Peyer's patch (tissue), 4 donors: ENCODE results near the gene TNIK. TPM values are rescaled to one million over a fixed set of nuclear protein-coding genes. Genes with fewer than 3 reads are reported as not detected.
"Not testable (repeated sequence)": the region's sequence is repeated elsewhere in the genome, so short reads cannot be mapped to it uniquely, and the experiment has no call there.

Experiments
- DNase-seq, 3 donors: peaks; one replicate each; pipeline ENCODE4 v3.0.0-alpha.2; 2017 to 2019
- H3K27ac ChIP-seq, 4 donors: fragments of 200-600 bp; sonication (generic); one replicate each; pipeline ENCODE4 v1.5.1; 2016 to 2019
- H3K27me3 ChIP-seq, 2 donors: fragments of 200-600 bp; sonication (generic); one replicate each; pipeline ENCODE4 v1.5.1; 2019
- H3K36me3 ChIP-seq, 3 donors: fragments of 200-600 bp; sonication (generic); one replicate each; pipeline ENCODE4 v1.5.1; 2016 to 2019
- H3K4me1 ChIP-seq, 4 donors: fragments of 200-600 bp; sonication (generic); one replicate each; pipeline ENCODE4 v1.5.1; 2016 to 2019
- H3K4me3 ChIP-seq, 4 donors: fragments of 200-600 bp; sonication (generic); 1 replicate in 3 of 4; 2 replicates in 1 of 4; pipeline ENCODE4 v1.5.1; 2016 to 2019; ENCODE audit warnings: mild to moderate bottlenecking in 1 of 4
- H3K9me3 ChIP-seq, 4 donors: fragments of 200-600 bp; sonication (generic); one replicate each; pipeline ENCODE4 v1.5.1; 2016 to 2019; ENCODE audit warnings: mild to moderate bottlenecking in 1 of 4
- POLR2A ChIP-seq, 2 donors: fragments of 450-650 bp; IDR thresholded peaks; one replicate each; pipeline ENCODE4 v1.5.1; 2017; ENCODE audit warnings: antibody characterized with exemption in 2 of 2, mild to moderate bottlenecking in 2 of 2, moderate library complexity in 2 of 2
- total RNA-seq, 4 donors: library from RNA; depleted of rRNA; stranded (reverse); fragments of >200 nt; gene quantifications; one replicate each; pipeline ENCODE4 v1.1.0, GENCODE V29; 2016
- TF ChIP-seq, protein P1 (sequence below), 6 experiments: fragments of 450-650 bp in 4 of 6; fragments of 200-600 bp in 2 of 6; sonication (generic) in 1 of 6; IDR thresholded peaks; one replicate each; pipeline ENCODE4 v1.5.1; 2017 to 2019; ENCODE audit warnings: antibody characterized with exemption in 6 of 6, mild to moderate bottlenecking in 3 of 6, moderate library complexity in 1 of 6

TNIK gene
- total RNA-seq, 4 donors from 2014 or later: 37.1 to 84.8 (median 74.4) TPM

DNA sequence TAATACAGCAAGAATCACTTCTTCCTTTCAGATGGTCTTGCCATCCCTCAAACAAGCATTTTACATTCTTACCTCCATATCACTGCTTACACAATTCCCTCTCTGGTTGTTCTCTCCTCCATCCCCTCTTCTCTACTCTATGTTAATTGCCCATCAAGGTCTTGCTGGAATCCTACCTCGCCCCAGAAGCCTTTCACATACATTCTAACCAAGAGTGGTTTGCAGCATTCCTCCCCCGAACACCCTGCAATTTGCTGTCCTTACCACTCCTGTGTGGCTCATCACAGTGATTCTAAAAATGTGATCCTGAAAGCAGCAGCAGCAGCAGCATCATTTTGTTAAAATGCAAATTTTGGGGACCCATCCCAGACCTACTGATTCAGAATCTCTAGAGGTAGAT, 30.6 kb downstream of the TNIK start:
- Histone ChIP-seq H3K4me1 (no peaks in the 10 kb centered on the region), H3K36me3 (no peaks in the 10 kb centered on the region), H3K9me3 (no peaks in the 10 kb centered on the region), H3K4me3 (no peak overlapping the region), H3K27me3 (no peaks in the 10 kb centered on the region), H3K27ac (no peak overlapping the region)
- TF ChIP-seq, protein P1, sequence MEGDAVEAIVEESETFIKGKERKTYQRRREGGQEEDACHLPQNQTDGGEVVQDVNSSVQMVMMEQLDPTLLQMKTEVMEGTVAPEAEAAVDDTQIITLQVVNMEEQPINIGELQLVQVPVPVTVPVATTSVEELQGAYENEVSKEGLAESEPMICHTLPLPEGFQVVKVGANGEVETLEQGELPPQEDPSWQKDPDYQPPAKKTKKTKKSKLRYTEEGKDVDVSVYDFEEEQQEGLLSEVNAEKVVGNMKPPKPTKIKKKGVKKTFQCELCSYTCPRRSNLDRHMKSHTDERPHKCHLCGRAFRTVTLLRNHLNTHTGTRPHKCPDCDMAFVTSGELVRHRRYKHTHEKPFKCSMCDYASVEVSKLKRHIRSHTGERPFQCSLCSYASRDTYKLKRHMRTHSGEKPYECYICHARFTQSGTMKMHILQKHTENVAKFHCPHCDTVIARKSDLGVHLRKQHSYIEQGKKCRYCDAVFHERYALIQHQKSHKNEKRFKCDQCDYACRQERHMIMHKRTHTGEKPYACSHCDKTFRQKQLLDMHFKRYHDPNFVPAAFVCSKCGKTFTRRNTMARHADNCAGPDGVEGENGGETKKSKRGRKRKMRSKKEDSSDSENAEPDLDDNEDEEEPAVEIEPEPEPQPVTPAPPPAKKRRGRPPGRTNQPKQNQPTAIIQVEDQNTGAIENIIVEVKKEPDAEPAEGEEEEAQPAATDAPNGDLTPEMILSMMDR (IDR thresholded peaks at IDR 0.05): no peak
- TF ChIP-seq POLR2A (IDR thresholded peaks at IDR 0.05): no peak
- DNase-seq: no peak

DNA sequence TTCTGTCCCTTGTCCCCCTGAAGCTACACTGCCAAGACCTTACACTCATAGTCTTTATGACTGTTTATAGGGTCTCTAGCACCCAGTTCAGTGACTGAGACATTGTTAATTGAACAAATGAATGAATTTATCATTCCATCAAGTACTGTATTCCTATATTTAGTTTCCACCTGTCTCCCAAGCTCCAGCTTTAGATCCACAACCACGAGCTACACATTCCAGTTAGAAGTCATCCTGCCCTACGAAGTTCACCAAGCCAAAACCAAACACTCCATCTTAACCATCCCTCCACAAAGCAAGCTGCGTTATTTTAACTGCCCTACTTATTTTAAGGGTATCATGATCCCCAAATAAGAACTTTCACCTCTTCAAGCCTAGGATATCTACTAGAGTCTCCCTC, 31.3 kb downstream of the TNIK start:
- Histone ChIP-seq H3K9me3 (no peaks in the 10 kb centered on the region), H3K27ac (no peak overlapping the region), H3K27me3 (no peaks in the 10 kb centered on the region), H3K4me1 (no peaks in the 10 kb centered on the region), H3K4me3 (no peak overlapping the region), H3K36me3 (no peaks in the 10 kb centered on the region)
- no peak for DNase-seq
- TF ChIP-seq POLR2A (IDR thresholded peaks at IDR 0.05): no peak
- TF ChIP-seq, protein P1 (IDR thresholded peaks at IDR 0.05): no peak

DNA sequence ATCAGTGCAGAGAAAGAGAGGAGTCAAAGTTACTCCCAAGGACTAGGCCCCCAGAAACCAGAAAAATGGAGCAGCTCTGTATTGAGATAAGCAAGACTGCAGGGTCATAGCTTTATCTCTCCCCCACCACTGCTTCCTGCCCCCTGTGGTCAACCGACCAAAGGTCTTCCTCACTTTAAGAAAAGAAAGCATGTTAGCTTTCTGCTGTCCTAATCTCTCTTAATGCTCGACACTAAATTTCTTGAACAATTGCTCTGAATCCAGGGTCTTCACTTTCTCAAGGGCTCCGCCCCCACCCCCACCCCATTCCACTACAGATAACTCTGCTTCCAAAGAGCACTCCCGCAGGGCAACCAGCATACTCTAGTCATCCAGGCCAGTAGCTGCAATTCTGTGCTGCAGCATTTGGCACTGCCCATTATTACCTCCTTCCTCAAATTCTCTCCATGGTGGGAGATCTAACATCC, 31.9 kb downstream of the TNIK start:
- H3K27ac ChIP-seq: no peak overlapping the region
- H3K27me3 ChIP-seq: no peaks in the 10 kb centered on the region
- no peaks in the 10 kb centered on the region for H3K4me1 ChIP-seq
- H3K36me3 ChIP-seq: no peaks in the 10 kb centered on the region
- H3K4me3 ChIP-seq: no peak overlapping the region
- no peaks in the 10 kb centered on the region for H3K9me3 ChIP-seq
- no peak for TF ChIP-seq POLR2A (IDR thresholded peaks at IDR 0.05)
- TF ChIP-seq, protein P1 (IDR thresholded peaks at IDR 0.05): no peak
- DNase-seq: no peak

DNA sequence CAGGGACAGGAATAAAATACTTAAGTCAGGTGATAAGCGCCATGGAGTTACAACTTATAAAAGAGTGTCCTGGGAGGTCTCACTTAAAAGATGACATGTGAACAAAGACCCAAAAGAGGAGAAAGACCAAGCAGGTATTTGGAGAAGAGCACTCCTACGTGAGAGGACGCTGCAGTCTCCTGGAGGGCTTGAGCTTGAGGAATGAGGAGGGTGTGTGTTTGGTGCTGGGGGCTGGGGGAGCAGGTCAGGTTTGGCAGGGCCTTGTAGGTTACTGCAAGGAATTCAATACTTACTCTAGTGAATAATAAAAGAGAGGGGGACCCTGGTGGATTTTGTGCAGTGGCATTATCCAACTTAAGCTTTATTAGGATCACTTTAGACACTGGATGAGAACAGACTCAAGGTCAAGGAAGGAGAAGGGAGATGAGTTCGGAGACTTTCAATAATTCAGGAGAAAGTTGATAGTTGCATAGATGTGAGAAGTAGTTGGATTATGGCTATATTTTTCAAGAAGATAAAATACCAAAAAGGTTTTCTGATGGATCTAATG, 32.4 kb downstream of the TNIK start:
- Histone ChIP-seq H3K27ac (no peak overlapping the region), H3K4me1 (no peaks in the 10 kb centered on the region), H3K4me3 (no peak overlapping the region), H3K36me3 (no peaks in the 10 kb centered on the region), H3K27me3 (no peaks in the 10 kb centered on the region), H3K9me3 (no peaks in the 10 kb centered on the region)
- no peak for TF ChIP-seq POLR2A (IDR thresholded peaks at IDR 0.05)
- TF ChIP-seq, protein P1 (IDR thresholded peaks at IDR 0.05): no peak
- no peak for DNase-seq

DNA sequence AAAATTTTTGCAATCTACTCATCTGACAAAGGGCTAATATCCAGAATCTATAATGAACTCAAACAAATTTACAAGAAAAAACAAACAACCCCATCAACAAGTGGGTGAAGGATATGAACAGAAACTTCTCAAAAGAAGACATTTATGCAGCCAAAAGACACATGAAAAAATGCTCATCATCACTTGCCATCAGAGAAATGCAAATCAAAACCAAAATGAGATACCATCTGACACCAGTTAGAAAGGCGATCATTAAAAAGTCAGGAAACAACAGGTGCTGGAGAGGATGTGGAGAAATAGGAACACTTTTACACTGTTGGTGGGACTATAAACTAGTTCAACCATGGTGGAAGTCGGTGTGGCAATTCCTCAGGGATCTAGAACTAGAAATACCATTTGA, 36.1 kb downstream of the TNIK start:
- not testable (repeated sequence) for H3K27me3 ChIP-seq, DNase-seq, H3K36me3 ChIP-seq, H3K4me1 ChIP-seq, H3K9me3 ChIP-seq, H3K27ac ChIP-seq, H3K4me3 ChIP-seq

DNA sequence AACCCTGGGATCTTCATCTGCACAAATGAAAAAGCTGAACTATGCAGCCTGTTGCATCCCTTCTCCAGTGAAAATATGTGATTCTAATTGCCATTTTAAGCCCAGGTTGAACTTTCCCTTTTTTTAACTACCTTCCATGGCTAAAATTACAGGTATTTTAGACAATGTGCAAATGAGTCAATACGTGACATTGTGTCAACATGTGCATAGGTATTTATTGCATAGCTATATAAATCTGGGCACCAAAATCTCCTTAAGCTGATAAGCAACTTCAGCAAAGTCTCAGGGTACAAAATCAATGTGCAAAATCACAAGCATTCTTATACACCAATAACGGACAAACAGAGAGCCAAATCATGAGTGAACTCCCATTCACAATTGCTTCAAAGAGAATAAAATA, 37.4 kb downstream of the TNIK start:
- H3K4me3 ChIP-seq, H3K4me1 ChIP-seq, H3K27ac ChIP-seq, H3K36me3 ChIP-seq, DNase-seq, H3K9me3 ChIP-seq, H3K27me3 ChIP-seq: not testable (repeated sequence)

DNA sequence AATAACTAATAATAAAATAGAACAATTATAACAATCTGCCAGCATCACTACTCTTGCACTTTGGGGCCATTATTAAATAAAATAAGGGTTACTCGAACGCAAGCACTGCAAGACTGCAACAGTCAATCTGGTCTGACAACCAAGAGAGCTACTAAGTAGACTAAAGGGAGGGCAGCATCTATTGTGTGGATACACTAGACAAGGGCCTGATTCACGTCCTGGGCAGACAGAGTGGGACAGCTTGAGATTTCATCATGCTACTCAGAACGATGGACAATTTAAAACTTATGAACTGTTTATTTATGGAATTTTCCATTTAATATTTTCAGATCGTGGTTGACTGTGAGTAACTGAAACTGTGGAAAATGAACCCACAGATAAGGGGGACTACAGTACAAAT, 39.5 kb downstream of the TNIK start:
- H3K4me1 ChIP-seq: peaks cover 0 to 3% (median 0%) of the 10 kb centered on the region in 4 donors
- no peak overlapping the region for H3K27ac ChIP-seq
- H3K36me3 ChIP-seq: no peaks in the 10 kb centered on the region
- H3K27me3 ChIP-seq: no peaks in the 10 kb centered on the region
- DNase-seq: no peak
- H3K9me3 ChIP-seq: no peaks in the 10 kb centered on the region
- no peak for TF ChIP-seq POLR2A (IDR thresholded peaks at IDR 0.05)
- TF ChIP-seq, protein P1 (IDR thresholded peaks at IDR 0.05): no peak
- no peak overlapping the region for H3K4me3 ChIP-seq
